Stomach (tissue), 4 donors: ENCODE results near the gene NEK4.

ENCODE experiments used
- EP300 ChIP-seq: sonication (generic); formaldehyde crosslinking; IDR thresholded peaks from one replicate; pipeline ENCODE4 v1.6.1; 2017; ENCODE audit warnings: antibody characterized with exemption
- TF ChIP-seq, protein P1 (sequence below), 7 experiments: fragments of 450-650 bp in 4 of 7; fragments of 200-600 bp in 3 of 7; sonication (generic) in 3 of 7; IDR thresholded peaks; one replicate each; pipeline ENCODE4 v1.5.1; 2016 to 2019; ENCODE audit warnings: antibody characterized with exemption in 7 of 7, control low read depth in 2 of 7, mild to moderate bottlenecking in 1 of 7

DNA sequence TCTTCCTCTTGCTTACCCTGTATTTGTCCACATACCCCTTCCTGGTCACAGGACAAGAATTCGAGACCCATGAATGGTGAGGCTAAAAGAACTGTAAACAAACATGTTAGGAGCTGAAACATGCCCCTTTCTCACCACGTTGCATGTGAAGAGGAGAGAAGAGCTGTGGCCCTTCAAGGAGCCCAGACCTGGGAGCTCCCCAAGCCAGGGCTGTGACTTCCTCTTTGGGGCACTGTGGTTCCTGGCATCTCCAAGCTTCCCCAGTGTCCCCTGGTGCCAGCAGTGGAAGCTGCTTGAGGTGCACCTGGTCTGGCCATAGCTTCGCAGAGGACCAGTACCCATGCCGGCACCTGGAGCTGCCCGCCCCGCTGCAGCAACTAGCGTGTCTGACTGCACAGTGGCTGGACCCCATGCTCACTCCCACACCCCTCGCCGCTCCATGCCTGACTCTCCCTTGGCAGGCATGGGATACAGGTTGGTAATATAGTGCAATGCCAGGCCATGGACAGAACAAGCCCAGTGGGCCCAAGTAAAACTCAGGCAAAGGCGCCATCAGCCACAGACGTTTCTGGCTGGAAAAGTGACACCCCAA is 54.9 kb downstream of the NEK4 start:
- TF ChIP-seq, protein P1, sequence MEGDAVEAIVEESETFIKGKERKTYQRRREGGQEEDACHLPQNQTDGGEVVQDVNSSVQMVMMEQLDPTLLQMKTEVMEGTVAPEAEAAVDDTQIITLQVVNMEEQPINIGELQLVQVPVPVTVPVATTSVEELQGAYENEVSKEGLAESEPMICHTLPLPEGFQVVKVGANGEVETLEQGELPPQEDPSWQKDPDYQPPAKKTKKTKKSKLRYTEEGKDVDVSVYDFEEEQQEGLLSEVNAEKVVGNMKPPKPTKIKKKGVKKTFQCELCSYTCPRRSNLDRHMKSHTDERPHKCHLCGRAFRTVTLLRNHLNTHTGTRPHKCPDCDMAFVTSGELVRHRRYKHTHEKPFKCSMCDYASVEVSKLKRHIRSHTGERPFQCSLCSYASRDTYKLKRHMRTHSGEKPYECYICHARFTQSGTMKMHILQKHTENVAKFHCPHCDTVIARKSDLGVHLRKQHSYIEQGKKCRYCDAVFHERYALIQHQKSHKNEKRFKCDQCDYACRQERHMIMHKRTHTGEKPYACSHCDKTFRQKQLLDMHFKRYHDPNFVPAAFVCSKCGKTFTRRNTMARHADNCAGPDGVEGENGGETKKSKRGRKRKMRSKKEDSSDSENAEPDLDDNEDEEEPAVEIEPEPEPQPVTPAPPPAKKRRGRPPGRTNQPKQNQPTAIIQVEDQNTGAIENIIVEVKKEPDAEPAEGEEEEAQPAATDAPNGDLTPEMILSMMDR (IDR thresholded peaks at IDR 0.05): no peak
- no peak for TF ChIP-seq EP300
